Activated CD4-positive, alpha-beta T cell treated with anti-CD3 and anti-CD28 coated beads, Interleukin-2, amount 50 U/mL, for 24 hours (primary cell): Measurements from ENCODE around the gene PPP2R3A.

Source experiments
- DNase-seq, 2 donors: peaks; one replicate each; pipeline ENCODE4 v3.0.0-alpha.2; 2020; ENCODE audit warnings: low read depth in 1 of 2, low spot score in 1 of 2

Gene PPP2R3A

DNA sequence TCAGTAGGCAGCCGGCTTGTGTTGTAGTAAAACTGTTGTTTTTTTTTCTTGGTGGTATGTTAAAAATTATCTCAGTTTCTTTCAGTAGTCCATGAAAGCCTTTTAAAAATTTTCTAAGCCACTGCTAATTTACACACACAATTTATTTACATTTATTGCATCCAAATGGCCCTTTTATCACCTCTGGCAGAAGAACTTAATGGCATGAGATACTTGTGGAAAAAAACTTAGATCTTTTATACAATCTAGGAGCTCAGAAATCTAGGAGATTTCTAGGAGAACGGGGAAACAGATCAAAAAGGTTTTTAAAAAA is 1.4 kb downstream of the PPP2R3A start:
- no peak for DNase-seq

DNA sequence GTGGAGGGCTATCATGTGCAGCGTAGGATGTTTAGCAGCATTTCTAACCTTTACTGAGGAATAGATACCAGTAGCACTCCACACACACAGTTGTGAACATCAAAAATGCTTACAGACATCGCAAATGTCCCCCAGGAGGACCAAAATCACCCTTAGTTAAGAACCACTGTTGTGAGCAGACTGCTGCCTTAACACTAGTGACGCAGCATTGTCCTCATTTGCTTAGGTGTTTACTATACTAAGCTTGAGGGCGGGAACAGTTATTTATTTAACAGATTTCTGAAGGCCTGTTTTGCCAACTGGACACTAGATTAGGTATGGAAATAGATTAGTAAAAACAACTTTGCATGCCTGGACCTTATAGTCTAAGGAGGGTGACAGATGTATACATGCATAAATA is 2.3 kb downstream of the PPP2R3A start:
- no peak for DNase-seq

DNA sequence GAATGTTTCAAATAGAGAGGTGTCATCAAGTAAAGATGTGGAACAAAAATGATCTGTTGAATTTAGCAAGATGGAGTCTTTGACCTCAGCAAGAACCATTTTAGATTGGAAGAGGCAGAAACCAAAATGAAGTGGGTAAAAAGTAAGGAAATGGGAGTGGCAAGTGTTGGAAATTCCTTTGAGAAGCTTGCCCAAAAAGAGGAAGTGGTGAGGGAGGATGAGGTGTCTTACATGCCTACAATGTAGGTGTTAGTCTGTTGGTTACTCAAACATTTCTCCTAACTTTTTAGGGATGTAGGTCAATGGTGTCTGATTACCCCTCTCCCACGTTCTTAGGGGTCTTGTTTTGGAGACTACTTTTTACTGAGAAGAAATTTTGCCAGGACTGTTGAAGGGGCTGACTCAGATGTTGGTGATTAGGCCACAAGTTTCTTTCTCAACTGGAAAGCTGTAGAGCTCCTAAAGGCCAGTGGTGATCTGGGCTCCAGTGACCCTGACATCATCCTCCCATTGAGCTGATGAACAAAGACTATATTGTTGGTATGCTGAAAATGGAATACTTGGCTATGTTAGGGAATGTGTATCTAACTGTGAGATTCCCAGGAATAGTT is 5.1 kb downstream of the PPP2R3A start:
- no peak for DNase-seq

DNA sequence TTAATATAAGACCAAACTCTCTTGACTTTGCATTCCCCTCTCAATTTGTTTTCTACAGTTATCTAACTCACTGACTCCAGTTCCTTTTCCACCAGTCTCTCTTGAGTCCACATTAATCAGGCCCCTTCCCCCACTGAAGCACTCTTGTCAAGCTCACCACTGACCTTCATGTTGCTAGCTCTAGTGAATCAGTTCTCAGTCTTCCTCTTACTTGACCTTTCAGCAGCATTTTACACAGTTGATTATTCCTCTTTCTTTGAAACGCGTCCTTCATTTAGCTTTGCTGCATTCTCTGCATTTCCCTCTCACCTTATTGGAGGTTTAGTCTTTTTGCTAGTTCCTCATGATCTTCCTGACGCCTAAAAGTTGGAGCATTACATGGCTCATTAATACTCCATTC is 8.3 kb downstream of the PPP2R3A start:
- no peak for DNase-seq

DNA sequence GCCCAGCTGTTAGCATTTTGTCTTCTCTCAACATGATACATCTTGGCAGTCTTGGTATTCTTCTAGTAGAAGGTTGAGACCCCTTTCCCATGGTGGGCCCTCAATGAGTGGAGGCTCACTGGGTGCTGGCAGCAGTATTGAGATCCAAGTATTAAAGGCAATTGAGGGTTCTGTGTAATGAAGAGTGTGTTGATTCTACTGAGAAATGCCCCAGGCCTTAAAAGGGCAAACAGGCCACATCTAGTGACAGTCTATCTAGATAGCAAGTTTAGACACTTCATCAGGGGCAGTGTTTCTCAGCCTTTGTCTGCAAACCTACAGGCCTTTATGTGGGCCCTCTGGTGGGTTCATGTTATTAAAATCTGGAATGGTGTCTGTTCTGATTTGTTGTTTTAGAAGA is 9.5 kb downstream of the PPP2R3A start:
- DNase-seq, result no peak

DNA sequence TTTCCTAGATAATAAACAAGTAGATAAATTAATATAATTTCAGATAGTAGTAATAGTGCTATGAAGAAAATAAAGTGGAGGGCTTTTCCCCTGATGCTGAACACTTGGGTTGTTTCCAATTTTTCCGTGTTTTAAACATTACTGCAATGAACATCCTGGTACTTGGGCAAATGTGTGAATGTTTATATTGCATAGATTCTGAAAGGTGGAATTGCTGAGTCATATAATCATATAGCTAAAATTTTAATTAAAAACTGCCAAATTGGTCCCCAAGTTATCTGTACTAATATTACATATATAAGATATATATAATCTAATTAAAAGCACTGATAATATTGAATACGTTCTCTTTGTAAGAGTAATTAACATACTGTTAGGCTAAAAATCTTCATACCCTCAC is 10.0 kb downstream of the PPP2R3A start:
- DNase-seq, result no peak

DNA sequence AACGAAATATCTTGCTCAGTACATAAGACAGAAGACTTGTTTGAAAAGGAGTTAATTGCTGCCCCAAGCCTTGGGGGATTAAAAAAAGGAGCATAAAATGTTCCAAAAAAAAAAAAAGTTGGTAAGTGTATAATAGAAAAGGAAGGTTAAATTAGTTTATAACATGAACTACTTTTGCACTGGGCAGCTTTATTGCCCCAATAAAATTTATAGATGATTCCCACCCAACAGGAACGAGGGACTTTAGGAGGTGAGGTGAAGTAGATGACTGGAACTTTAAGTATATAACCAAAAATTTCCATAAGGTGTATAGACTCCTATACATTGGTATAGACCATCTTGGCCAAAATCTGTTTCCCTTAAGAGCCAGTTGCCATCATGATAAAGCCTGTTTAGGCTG is 14.8 kb downstream of the PPP2R3A start:
- DNase-seq, result no peak

DNA sequence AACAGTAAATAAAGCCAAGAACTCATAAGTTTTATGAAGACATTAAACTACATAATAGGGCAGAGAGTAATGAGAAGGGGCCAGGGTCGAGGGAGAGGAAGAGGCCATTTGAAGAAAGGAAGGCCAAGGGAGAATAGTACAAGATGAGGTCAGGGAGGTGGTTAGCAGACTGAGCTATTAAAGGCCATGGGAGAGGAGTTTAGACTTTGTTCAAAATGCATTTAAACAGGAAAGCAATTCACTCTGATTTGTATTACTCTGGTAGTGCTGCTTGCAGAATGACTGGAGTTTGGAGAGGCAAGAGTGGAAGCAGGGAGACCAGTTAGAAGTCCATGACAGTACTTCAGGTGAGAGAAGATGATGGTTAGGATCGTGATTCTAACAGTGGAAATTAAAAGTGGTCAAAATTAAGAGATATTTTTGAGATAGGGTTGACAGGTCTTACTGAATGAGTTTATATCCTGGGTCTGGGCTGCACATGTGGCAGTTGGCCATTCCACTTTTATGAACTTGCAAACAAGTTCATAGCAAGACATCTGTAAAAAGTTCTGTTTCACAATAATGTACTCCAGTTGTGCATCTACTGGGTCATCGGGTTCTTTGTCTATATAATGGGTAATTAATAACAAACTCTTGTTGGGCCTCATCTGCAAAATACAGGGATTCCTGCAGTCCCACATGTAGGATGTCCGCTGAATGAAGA is 16.3 kb downstream of the PPP2R3A start:
- no peak for DNase-seq

DNA sequence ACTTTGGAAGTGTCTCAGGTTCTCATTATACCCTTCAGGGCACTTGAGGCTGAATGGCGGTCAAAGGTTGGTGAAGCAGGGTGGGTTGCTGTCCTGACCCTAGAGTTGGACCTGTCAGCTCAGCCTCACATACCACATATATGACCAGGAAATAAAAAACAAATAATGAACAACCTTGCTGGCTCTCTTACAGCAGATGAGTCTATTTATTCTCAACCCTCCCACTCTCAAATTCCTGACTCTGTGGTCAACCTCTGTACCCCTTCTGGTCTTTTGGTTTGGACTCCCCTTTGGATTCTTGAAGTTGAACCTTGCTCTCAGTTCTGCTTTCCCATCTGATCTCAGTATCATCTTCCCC is 16.9 kb downstream of the PPP2R3A start:
- no peak for DNase-seq

DNA sequence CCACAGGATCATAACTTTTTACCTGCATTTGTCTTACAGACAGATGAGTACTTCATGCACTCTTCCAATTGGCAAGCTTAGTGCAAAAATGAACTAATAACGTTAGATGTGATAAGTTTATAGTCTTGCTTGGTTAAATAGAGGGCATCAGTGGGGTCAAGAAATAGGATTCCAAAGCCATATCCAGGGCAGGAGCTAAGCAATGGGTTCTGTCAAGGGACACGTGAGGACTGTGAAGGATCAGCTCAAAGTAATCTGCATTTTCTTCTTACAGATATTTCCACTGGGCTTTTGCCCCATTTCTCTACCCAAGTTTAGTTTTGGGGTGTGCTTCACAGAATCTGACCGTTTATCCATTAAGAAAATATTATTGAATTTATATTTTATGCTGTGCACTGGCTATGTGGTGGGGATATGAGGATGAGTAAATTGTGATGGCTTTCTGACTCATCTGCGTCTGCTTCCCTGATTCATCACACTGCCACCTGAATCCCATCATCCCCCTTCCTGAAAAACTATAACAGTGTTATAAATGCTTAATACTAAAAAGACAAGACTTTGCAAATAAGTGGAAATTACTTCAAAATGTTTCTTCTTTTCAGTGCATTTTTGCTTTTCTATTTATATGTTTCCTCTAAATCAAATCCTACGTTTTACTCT is 17.5 kb downstream of the PPP2R3A start:
- no peak for DNase-seq

DNA sequence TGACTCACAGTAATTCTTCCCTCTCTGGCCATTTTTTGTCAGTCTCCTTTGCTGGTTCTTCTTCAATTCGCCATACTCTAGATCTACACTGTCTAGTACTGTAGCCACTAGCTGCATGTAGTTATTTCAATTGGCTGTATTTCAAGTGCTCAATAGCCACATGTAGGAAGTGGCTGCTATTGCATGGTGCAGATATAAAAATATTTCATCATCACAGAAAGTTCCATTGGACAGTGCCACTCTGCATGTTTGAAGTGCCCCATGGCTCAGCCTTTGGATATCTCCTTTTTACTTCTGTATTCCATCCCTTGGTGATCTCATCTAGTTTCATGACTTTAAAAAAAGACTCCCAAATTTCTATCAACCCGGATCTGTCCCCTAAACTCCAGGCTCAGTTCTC is 22.1 kb downstream of the PPP2R3A start:
- DNase-seq, result no peak

DNA sequence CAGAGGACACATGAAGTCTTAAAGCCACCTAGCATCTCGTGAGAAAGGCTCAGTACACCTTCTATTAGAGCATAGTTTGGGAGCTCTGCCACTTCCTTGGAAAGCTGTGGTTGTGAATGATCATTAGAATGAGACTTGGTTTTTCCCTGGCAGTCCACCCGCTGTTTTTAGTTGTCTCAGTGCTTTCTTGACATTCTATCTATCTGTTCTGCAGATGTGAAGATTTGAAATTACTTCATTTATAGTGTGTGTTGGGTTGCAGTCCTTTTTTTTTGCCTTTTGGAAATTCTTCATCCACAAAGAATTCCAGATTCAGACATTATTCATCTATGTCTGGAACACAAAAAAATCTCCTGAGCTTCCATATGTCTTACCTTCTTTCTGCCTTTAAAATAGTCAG is 23.7 kb downstream of the PPP2R3A start:
- DNase-seq, result no peak

DNA sequence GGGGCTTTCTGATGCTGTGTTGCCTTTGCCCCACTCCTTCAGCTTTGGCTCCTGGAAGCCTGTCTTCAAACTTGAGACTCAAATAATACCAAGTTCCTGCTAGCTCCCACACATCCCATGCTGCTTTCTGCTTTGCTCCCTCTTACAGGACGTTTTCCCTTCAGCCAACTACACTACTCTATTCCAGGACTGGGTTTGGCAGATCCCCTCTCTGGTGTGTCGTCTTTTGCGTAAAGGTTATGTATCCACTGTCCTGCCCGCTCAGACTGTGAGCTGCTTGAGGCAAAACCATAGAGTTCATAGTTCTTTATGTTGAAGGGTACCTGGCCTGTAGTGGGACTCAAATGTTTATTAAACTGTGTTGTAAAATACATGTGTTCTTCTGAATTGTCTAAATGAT is 25.4 kb downstream of the PPP2R3A start:
- DNase-seq, result no peak

DNA sequence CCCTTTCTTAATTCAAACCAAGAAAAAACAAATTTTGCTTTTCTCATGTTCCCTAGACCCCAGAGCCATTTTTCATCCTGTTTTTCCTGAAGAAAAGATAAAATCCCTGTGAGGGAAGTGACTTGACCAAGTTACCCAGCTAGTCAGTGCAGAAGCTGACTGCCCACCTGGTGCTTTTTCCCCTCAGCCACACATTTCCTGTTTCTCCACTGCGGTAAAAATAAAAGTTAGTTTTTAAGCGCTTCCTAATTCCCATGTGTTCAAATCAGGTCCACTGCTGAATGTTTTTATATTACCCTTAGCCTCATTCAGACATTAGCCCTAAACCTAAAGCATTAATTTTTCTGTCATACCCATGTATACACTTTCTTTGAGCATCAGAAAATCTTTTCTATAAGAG is 26.1 kb downstream of the PPP2R3A start:
- no peak for DNase-seq

DNA sequence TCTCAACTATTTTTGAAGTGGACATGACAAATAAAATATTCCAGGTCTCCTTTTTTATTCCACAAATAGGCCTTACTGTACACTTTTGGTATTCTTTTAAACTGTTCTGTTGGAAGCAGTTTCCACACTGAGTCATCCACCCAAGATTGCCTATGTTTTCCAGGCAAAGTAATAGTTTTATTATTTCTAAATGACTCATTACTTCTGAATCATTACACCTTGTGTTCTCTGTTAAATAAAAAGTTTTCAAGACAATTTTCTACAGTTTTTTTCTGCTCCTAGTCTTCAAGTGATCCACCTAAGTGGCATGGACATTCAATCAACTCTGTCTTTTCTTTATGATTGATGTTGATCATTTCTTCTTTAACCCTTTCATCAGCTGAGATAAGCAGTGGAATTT is 26.5 kb downstream of the PPP2R3A start:
- no peak for DNase-seq

DNA sequence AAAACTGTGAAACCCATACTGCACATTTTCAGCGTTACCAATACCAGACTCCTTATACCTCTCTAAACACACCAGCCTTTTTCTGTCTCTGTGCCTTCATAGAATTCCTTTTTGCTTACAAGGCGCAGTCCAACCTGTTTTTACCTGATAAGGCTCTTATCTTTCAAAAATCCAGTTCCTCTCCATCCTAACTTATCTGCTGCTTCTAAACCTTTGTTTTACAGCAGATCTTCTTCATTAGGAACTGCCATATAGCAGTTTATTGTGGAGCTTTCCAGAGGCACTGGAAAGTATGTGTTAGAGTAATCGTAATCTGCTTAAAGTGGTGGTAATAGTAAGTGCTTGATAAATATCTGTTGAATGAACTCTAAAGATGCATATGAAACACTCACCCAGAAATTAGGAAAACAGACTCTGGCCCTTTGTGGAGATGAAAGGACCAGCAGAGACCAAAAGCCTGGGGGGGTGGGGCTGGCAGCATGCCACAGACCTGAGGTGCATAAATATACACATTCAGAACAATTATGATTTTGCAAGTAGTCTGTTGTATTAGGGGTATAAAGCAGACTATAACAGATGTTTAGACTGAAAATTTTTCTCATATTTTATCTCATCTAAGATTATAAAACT is 29.3 kb downstream of the PPP2R3A start:
- DNase-seq, result no peak

DNA sequence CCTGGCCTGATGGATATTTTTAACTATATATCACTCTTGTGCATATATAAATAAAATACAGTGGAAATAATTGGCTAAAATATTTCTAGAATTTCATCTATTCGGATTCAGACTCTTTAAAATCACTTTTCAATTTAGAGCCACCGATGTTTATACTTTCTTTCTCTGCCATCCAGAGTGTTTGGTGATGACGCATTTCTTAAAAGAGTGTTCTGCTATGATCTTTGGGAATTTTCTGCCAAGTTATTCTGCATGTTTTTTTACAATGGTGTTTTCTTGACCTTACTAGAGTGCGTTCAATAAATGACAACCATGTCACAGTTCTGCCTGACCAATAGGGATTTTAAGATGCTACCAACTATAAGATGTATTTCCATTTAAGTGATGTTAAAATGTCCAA is 30.2 kb downstream of the PPP2R3A start:
- no peak for DNase-seq

DNA sequence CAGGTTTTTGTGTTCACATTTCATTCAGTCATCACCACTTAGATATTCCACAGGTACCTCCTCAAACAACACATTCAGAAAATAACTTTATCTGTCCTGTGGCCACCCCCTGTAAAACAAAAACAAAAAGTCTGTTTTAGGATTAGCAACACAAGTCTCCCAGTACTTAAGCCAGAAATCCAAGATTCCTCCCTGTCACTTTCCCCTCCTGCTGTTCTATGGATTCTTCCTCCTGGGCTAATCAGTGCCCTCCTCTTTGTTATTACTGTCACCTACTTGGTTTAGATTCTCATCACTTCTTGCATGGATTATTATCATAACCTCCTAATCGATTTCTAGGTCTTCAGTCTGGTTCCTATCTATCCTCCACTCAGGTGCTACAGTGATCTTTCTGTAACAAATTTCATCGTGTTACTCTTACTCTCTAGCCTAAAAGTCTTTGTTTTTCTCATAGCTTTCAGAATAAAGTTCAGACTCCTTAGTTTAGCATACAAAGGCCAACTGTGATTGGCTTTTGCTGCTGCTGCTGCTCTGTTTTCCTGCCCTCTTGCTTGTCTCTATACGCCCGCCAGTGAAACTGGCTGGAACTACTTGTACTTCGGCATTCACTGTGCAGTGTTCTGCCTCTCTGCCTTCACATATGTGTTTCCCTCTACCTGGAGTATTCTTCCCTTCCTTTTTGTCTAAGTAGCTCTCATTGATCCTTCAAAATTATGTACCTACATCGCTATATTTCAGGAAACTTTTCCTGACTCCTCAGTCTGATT is 32.2 kb downstream of the PPP2R3A start:
- DNase-seq, result no peak

DNA sequence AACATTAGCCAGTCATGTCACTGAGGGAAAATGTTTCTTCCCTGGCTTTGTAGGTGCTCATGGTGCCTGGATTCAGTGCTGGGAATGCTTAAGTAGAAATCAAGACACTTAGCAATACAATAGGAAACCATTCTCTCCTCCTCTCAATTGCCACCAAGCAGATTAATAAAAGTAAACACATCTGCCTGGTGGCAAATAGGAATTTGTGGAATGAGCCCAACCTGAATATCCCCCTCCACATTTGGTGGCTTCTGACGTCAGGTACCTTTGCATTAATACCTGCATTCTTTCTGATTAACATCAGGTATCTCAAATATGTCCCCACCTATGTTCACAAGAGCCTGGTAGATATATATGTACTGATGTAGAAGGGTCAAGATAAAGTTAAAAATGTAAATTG is 42.7 kb downstream of the PPP2R3A start:
- no peak for DNase-seq

DNA sequence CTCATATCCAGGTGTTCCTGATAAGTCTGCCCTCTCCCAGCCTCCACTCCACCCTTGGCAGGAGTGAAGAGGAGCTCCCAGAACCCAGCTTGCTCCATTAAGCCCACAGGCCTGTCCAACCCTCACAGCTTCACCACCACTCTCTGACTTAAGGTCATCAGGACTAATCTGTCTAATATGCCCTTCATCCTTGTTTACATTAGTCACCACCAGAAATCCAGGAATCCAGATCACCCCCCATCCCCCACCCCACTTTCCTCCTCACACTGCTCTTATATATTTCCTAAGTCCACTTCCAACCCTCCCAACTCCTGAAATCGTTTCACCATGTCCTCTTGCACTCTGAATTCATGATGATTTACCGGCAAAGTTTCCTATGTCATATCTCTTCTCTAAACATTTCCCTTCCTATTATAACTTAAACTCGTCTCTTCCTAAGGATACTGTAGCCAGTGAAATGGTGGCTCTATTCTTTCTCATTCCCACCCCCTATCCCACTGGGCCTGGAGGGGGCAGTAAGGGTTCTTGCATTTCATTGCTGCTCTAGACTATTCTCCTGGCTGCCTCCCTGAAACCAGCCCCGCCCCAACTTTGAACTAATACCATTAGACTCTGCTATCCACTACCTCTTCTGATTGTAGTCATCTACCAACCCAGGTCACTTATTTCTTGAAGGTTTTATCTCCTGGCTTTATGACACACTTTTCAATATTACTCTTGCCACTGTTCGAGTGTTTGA is 43.4 kb downstream of the PPP2R3A start:
- DNase-seq, result no peak

DNA sequence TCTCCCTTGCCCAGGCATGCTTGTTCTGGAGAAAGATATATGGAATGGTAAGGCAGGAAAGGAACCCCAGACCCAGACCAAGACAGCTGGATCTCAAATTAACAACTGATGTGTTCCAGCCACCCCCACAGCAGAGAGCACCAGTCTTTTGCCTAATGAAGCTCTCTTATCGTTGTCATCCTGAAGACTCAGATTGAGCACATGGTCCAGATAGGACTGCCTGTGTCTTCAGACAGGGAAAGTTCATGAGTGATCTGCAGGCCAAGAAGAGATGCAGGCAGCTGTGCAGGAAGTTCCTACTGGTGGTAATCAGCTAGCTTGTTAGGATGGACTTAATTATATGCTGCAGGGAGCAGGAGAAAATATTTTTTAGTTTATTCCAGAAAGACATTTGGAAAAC is 53.3 kb downstream of the PPP2R3A start:
- no peak for DNase-seq
